ENCODE results near the gene DIP2C.

DIP2C gene

DNA sequence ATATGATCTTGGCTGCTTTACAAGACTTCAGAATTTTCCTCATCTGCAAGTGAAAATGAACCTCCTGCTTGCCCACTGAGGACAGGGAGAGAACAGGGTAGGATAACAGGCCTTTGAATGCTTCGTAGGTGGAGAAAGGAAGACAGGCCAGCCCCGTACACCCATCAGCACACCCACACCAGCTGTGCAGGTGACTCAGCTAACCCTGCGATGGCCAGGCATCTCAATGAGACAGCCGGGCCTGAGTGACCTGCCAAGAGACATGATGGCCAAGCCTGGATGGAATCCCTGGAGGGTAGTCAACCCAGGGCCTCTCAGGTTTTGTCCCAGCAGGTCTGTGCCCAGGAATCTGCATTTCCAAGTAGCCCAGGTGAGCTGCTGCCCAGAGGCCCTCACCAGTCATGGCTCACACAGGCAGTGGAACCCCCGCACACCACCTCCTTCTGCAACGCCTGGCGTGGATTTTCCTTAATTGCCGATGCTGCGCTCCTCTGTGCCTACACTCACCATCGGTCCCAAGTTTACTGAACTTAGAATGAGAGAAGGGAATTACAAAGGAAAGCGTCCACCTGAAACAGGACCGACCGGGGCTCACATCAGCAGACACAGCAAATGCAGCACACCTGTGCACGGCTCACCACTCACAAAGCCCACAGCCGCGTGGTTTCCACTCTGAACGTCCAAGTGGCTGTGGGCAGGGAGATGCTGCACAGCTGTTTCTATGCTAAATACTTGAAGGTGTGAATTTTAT is 163.7 kb downstream of the DIP2C start:
- Histone ChIP-seq H3K27me3 (replicated peaks) (no peaks in the 10 kb centered on the region), H3K36me3 (replicated peaks) (no peaks in the 10 kb centered on the region), H3K27ac (no peak overlapping the region), H3K4me3 (ENCODE audit: low read depth, low read length) (no peak overlapping the region)
- TF ChIP-seq, protein P1, sequence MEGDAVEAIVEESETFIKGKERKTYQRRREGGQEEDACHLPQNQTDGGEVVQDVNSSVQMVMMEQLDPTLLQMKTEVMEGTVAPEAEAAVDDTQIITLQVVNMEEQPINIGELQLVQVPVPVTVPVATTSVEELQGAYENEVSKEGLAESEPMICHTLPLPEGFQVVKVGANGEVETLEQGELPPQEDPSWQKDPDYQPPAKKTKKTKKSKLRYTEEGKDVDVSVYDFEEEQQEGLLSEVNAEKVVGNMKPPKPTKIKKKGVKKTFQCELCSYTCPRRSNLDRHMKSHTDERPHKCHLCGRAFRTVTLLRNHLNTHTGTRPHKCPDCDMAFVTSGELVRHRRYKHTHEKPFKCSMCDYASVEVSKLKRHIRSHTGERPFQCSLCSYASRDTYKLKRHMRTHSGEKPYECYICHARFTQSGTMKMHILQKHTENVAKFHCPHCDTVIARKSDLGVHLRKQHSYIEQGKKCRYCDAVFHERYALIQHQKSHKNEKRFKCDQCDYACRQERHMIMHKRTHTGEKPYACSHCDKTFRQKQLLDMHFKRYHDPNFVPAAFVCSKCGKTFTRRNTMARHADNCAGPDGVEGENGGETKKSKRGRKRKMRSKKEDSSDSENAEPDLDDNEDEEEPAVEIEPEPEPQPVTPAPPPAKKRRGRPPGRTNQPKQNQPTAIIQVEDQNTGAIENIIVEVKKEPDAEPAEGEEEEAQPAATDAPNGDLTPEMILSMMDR (IDR thresholded peaks at IDR 0.05; ENCODE audit: low read depth, low read length, missing control alignments): no peak
- DNase-seq: no peak
- in situ Hi-C loops (cut with HindIII; ENCODE audit: low pct_ligation_motif_present, low sequenced_read_pairs): no loop called here

DNA sequence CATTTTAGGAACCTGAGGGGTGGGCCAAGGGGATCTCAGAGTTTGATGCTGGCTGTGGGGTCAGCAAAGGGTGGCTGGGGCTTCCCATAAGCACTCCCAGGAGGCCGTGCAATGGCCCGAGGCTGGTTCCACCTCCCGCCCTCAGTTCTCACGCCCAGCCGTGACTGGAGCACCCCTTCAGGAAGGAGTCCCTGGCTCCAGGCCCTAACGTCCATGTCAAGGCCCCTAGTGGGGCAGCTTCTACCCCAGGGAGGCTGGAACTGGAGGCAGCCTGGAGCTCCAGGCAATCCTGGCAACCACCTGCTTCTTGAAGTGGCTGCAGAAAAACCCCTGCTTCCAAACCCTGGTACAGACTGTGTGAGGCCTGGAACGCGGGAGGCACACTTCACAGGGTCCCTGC is 165.5 kb downstream of the DIP2C start:
- no peaks in the 10 kb centered on the region for H3K27me3 ChIP-seq (replicated peaks)
- TF ChIP-seq, protein P1 (IDR thresholded peaks at IDR 0.05; ENCODE audit: low read depth, low read length, missing control alignments): no peak
- H3K27ac ChIP-seq: no peak overlapping the region
- no peak for DNase-seq
- H3K4me3 ChIP-seq (ENCODE audit: low read depth, low read length): no peak overlapping the region
- no peaks in the 10 kb centered on the region for H3K36me3 ChIP-seq (replicated peaks)
- in situ Hi-C loops (cut with HindIII; ENCODE audit: low pct_ligation_motif_present, low sequenced_read_pairs): no loop called here

DNA sequence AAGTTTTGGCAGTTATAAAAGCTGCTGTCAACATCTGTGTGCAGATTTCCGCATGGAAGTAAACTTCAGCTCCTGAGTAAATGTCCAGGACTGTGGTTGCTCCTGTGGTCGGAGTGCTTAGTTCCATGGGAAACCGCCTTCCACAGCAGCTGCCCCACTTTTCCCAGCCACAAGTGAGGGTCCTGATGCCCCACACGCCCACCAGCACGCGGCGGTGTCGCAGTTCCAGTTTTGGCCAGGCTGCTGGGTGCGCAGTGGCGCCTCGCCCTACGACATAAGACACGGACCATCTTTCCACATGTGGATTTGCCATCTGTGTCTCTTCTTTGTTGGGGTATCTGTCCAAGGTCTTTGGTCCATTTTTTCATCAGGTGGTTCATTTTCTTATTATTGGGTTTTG is 167.1 kb downstream of the DIP2C start:
- Histone ChIP-seq H3K27me3 (replicated peaks) (no peaks in the 10 kb centered on the region), H3K4me3 (ENCODE audit: low read depth, low read length) (no peak overlapping the region), H3K36me3 (replicated peaks) (no peaks in the 10 kb centered on the region), H3K27ac (no peak overlapping the region)
- DNase-seq: no peak
- in situ Hi-C loops (cut with HindIII; ENCODE audit: low pct_ligation_motif_present, low sequenced_read_pairs): no loop called here
- TF ChIP-seq, protein P1 (IDR thresholded peaks at IDR 0.05; ENCODE audit: low read depth, low read length, missing control alignments): no peak

DNA sequence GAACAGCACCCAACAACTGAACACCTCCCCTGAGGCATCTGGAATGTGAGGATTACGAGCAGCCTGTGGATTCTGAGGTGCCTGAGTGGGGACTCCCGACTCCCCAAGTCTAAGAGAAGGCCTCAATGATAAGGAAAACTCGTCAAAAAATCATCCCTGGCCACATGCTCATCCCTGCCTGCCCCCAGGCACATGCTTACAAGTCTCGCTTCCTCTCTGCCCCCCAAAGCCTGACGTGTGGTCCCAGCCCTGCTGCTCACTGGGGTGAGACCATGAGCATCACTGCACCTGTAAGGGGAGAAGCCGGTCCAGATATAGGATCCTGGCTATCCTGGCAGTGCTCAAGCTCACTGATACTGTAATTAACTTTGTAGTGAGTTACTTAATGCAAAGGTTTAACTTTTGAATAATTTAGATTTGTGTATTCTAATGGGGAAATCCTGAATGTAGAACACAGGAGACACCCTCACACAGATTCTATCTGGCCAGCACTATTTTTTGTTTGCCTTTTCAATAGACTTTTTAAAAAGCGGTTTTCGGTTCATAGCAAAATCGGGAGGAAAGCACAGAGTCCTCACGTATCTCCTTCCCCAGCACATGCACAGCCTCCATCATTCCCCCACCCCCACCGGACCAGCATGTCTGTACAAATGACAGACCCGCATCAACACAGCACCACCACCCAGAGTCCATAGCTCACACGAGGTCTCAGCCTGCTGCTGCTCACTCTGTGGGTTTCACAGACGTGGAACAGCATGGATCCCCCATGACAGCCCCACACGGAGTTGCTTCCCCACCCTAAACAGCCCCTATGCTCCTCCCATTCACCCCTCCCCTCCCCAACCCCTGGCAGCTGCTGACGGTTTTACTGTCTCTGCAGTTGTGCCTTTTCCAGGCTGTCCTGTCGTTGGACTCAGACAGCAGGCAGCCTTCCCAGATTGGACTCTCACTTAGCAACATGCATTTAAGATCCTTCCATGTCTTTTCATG is 167.9 kb downstream of the DIP2C start:
- no peaks in the 10 kb centered on the region for H3K27me3 ChIP-seq (replicated peaks)
- no peak overlapping the region for H3K27ac ChIP-seq
- in situ Hi-C loops (cut with HindIII; ENCODE audit: low pct_ligation_motif_present, low sequenced_read_pairs): no loop called here
- no peaks in the 10 kb centered on the region for H3K36me3 ChIP-seq (replicated peaks)
- no peak for DNase-seq
- H3K4me3 ChIP-seq (ENCODE audit: low read depth, low read length): no peak overlapping the region
- TF ChIP-seq, protein P1 (IDR thresholded peaks at IDR 0.05; ENCODE audit: low read depth, low read length, missing control alignments): no peak

DNA sequence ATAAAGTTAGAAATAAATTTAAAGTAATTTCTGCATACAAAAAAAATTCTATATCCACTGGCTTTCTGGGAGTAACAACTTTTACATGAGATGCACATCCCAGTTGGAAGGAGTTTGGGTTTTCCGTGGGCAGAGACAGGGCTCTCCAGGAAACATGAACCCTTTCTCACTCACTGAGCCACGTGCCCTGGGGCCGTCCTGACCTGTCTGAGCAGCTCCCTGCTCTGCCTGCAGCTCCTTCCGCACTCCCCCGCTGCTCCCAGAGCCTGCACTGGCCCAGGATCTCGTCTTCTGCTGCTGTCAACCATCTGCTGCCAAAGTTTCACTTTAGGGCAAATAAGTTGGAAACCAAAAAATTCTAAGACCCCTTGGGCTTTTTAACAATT is 169.1 kb downstream of the DIP2C start:
- no peak overlapping the region for H3K4me3 ChIP-seq (ENCODE audit: low read depth, low read length)
- TF ChIP-seq, protein P1 (IDR thresholded peaks at IDR 0.05; ENCODE audit: low read depth, low read length, missing control alignments): no peak
- H3K27me3 ChIP-seq (replicated peaks): no peaks in the 10 kb centered on the region
- in situ Hi-C loops (cut with HindIII; ENCODE audit: low pct_ligation_motif_present, low sequenced_read_pairs): no loop called here
- no peak overlapping the region for H3K27ac ChIP-seq
- no peak for DNase-seq
- H3K36me3 ChIP-seq (replicated peaks): no peaks in the 10 kb centered on the region

Data from brain microvascular endothelial cell (primary cell).